ENCODE results near the gene COPS3. TPM values are rescaled to one million over a fixed set of nuclear protein-coding genes. Genes with fewer than 3 reads are reported as not detected.

Gene COPS3
- total RNA-seq, 1 experiment from 2014 or later, result 87.6 TPM

- H3K9me2 ChIP-seq (ENCODE audit: insufficient read depth), result no peaks in the 10 kb centered on the region
- no peaks in the 10 kb centered on the region for H3F3A ChIP-seq (ENCODE audit: insufficient read depth, low read depth)
- TF ChIP-seq EZH2 (IDR thresholded peaks at IDR 0.05; ENCODE audit: low read depth), result no peak
- TF ChIP-seq, protein P1, sequence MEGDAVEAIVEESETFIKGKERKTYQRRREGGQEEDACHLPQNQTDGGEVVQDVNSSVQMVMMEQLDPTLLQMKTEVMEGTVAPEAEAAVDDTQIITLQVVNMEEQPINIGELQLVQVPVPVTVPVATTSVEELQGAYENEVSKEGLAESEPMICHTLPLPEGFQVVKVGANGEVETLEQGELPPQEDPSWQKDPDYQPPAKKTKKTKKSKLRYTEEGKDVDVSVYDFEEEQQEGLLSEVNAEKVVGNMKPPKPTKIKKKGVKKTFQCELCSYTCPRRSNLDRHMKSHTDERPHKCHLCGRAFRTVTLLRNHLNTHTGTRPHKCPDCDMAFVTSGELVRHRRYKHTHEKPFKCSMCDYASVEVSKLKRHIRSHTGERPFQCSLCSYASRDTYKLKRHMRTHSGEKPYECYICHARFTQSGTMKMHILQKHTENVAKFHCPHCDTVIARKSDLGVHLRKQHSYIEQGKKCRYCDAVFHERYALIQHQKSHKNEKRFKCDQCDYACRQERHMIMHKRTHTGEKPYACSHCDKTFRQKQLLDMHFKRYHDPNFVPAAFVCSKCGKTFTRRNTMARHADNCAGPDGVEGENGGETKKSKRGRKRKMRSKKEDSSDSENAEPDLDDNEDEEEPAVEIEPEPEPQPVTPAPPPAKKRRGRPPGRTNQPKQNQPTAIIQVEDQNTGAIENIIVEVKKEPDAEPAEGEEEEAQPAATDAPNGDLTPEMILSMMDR (conservative IDR thresholded peaks at IDR 0.05), result no peak
- DNase-seq, result peak in 1 of 2 experiments; percentile 25
- peaks cover 37% of the 10 kb centered on the region for H4K20me1 ChIP-seq (ENCODE audit: insufficient read depth)
- 0 out of 2 replicates have a peak, but pooled peaks cover 8% of the 10 kb centered on the region for H3K36me3 ChIP-seq (ENCODE audit: low read depth)
- no TSS peak for BruUV-seq (replicated peaks)
- peak overlapping the region; percentile 87 for H3K4me3 ChIP-seq
- peaks cover 41% of the 10 kb centered on the region for H3K79me2 ChIP-seq (ENCODE audit: low read depth)
- no peaks in the 10 kb centered on the region for H3K27me3 ChIP-seq (ENCODE audit: insufficient read depth, low read depth)
- H3K27ac ChIP-seq, result no peak overlapping the region
- no peak overlapping the region for H2AFZ ChIP-seq
- H3K4me2 ChIP-seq, result peak overlapping the region; percentile 95
- peaks cover 19% of the 10 kb centered on the region for H3K4me1 ChIP-seq (replicated peaks; ENCODE audit: insufficient read depth)
- CTCF ChIA-PET, result no interaction called here
- POLR2A ChIA-PET (ENCODE audit: unreplicated experiment), result no interaction called here
- H3K9me3 ChIP-seq (ENCODE audit: insufficient read depth, low read depth), result no peaks in the 10 kb centered on the region
- intact Hi-C loops (cut with micrococcal nuclease; ENCODE audit: unreplicated experiment), result no loop called here
Observed at GRCh38 chr17:17235212-17236174, 45.6 kb downstream of the COPS3 start.

DNA sequence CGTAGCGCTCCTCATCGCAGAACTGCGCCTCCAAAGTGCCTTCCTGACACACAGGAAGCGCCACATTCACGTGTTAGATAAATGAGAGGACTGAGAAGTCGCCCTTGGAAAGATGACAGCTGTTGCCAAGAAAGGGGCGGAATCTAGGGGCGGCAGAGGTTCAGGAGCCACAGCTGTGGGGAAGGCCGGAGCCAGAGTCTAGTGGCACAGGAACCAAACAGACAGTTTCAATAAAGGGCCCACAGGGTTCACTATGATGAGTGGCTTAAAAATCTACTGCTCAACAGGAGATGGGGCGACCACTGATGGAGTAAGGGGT, 48.8 kb downstream of the COPS3 start:
- CTCF ChIA-PET, result no interaction called here
- Histone ChIP-seq H3K9me2 (ENCODE audit: insufficient read depth) (no peaks in the 10 kb centered on the region), H4K20me1 (ENCODE audit: insufficient read depth) (peaks cover 37% of the 10 kb centered on the region), H3K27me3 (ENCODE audit: insufficient read depth, low read depth) (no peaks in the 10 kb centered on the region), H3K4me3 (no peak overlapping the region), H3K4me1 (replicated peaks; ENCODE audit: insufficient read depth) (peaks cover 11% of the 10 kb centered on the region), H3K27ac (no peak overlapping the region), H3K9me3 (ENCODE audit: insufficient read depth, low read depth) (no peaks in the 10 kb centered on the region), H3F3A (ENCODE audit: insufficient read depth, low read depth) (no peaks in the 10 kb centered on the region), H3K4me2 (no peak overlapping the region), H3K36me3 (ENCODE audit: low read depth) (0 out of 2 replicates have a peak, but pooled peaks cover 19% of the 10 kb centered on the region), H3K79me2 (ENCODE audit: low read depth) (peaks cover 41% of the 10 kb centered on the region), H2AFZ (no peak overlapping the region)
- BruUV-seq (replicated peaks), result no TSS peak
- no peak for TF ChIP-seq EZH2 (IDR thresholded peaks at IDR 0.05; ENCODE audit: low read depth)
- TF ChIP-seq, protein P1 (conservative IDR thresholded peaks at IDR 0.05), result no peak
- intact Hi-C loops (cut with micrococcal nuclease; ENCODE audit: unreplicated experiment), result no loop called here
- DNase-seq, result no peak
- POLR2A ChIA-PET (ENCODE audit: unreplicated experiment), result no interaction called here

DNA sequence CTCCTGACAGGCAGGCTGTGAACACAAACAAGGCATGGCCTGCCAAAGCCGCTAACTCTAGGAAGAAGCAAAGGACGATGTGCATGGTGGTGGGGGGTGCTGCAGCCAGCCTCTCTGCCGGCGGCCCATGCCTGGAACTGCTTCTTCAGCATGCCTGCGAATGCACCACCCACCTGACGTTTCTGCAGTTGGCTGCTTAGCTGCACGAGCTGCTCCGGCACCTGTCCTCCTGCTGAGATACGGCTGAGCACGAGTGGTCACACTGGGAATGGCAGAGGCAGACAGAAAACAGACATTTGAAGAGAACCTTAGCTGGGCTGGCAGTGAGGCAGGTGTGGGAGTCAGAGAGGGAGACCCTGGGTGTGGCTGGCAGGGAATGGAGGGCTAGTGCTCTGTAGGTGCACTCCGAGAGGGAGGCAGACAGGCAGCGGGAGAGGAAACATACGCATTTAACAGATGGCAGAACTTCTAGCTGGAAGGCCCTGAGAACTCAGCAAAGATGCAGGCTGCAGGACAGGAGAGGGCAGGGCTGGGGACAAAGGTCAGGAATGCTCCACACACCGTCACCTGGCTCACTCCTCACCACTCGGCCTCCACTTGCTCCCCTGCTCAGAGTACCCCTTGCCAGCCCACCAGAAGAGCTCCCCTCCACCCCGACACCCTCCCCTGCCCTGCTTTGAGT, 49.3 kb downstream of the COPS3 start:
- CTCF ChIA-PET, result no interaction called here
- Histone ChIP-seq H3K27ac (no peak overlapping the region), H3K4me3 (no peak overlapping the region), H3K9me2 (ENCODE audit: insufficient read depth) (no peaks in the 10 kb centered on the region), H3K79me2 (ENCODE audit: low read depth) (peaks cover 38% of the 10 kb centered on the region), H3K4me1 (replicated peaks; ENCODE audit: insufficient read depth) (peaks cover 11% of the 10 kb centered on the region), H4K20me1 (ENCODE audit: insufficient read depth) (peaks cover 37% of the 10 kb centered on the region), H3K4me2 (no peak overlapping the region), H3K36me3 (ENCODE audit: low read depth) (0 out of 2 replicates have a peak, but pooled peaks cover 19% of the 10 kb centered on the region), H3K9me3 (ENCODE audit: insufficient read depth, low read depth) (no peaks in the 10 kb centered on the region), H3K27me3 (ENCODE audit: insufficient read depth, low read depth) (no peaks in the 10 kb centered on the region), H3F3A (ENCODE audit: insufficient read depth, low read depth) (no peaks in the 10 kb centered on the region), H2AFZ (no peak overlapping the region)
- POLR2A ChIA-PET (ENCODE audit: unreplicated experiment), result no interaction called here
- no TSS peak for BruUV-seq (replicated peaks)
- TF ChIP-seq EZH2 (IDR thresholded peaks at IDR 0.05; ENCODE audit: low read depth), result no peak
- TF ChIP-seq, protein P1 (conservative IDR thresholded peaks at IDR 0.05), result no peak
- intact Hi-C loops (cut with micrococcal nuclease; ENCODE audit: unreplicated experiment), result no loop called here
- no peak for DNase-seq
